ENCODE results near the gene TPM2.

DNA sequence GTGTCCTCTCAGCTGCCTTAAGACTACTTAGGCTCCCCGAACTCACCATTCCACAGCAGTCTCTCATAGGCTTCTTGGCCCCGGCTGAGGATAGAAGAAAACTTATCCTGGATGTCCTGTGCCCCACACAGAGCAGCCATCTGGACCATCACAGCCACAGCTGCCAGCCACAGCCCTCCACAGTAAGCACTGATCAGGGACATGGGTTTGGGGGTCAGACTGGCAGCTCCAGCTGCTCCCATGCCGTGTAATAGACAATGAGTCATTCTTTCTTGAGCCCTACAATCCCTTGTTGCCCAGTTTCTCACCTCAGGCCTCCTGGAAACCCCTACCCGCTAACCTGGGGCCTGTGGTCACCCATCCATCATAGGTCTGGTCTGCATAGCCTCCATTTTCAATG is 48.5 kb upstream of the TPM2 start:
- TF ChIP-seq, protein P1, sequence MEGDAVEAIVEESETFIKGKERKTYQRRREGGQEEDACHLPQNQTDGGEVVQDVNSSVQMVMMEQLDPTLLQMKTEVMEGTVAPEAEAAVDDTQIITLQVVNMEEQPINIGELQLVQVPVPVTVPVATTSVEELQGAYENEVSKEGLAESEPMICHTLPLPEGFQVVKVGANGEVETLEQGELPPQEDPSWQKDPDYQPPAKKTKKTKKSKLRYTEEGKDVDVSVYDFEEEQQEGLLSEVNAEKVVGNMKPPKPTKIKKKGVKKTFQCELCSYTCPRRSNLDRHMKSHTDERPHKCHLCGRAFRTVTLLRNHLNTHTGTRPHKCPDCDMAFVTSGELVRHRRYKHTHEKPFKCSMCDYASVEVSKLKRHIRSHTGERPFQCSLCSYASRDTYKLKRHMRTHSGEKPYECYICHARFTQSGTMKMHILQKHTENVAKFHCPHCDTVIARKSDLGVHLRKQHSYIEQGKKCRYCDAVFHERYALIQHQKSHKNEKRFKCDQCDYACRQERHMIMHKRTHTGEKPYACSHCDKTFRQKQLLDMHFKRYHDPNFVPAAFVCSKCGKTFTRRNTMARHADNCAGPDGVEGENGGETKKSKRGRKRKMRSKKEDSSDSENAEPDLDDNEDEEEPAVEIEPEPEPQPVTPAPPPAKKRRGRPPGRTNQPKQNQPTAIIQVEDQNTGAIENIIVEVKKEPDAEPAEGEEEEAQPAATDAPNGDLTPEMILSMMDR (IDR thresholded peaks at IDR 0.05), result no peak
- no peak for TF ChIP-seq POLR2A (IDR thresholded peaks at IDR 0.05)
